22Rv1 (cell line): ENCODE results near the gene MAP1B.

Source experiments
- H3K27ac ChIP-seq: fragments of 450-650 bp; 2 replicates; pipeline ENCODE4 v1.5.1; 2017
- CTCF ChIP-seq: fragments of 450-650 bp; IDR thresholded peaks from 2 replicates; pipeline ENCODE4 v1.5.1; 2017; ENCODE audit warnings: mild to moderate bottlenecking
- ZFX ChIP-seq: fragments of 450-650 bp; IDR thresholded peaks from 2 replicates; pipeline ENCODE4 v1.6.1; 2017; ENCODE audit warnings: antibody characterized with exemption, borderline replicate concordance

The MAP1B gene

DNA sequence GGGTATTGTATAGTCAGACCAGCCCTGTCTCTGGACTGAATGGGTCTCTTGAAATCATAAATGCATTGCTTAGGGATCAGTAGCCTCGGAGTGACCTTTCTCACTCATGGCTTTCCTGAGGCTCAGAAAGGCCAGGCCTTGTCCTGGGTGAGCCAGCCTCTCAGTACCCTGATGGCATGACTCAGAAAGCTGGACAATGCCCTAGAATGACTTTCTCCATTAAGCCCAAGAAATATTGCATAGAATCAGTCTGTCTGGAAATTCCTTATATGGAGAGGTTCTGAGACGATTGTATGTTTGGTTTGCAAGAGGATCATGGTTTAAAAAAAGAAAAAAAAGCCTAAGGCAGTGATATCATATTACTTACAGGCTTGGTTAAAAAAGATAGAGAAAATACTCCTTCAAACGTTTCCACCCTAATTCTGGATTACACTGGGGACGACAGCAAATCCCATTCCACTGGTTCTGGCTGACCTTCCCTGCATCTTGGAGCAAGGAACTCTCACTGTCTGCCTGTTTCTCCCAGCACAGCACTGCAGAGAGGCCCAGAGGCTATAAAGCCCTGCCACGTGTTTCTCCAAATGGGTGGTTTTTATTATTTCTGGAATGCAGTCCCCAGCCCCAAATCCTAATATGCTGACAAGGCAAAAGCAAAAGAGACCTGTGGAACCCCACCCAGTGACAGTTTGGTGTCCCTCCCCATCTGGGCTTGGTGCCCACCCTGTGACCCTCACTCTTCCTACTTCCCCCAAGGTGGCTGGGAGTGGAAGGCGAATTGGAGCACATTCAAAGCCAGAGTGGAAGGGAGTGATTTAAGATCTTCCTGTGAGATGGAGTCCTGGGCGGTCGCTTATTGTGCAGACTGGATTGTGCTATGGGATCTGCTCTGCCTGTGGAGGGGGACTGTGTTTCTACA is 34.4 kb downstream of the MAP1B start:
- H3K27ac ChIP-seq = 0 out of 2 replicates have a peak overlapping the region, but pooled peaks have one; percentile 21
- TF ChIP-seq CTCF = no peak
- TF ChIP-seq ZFX = no peak

DNA sequence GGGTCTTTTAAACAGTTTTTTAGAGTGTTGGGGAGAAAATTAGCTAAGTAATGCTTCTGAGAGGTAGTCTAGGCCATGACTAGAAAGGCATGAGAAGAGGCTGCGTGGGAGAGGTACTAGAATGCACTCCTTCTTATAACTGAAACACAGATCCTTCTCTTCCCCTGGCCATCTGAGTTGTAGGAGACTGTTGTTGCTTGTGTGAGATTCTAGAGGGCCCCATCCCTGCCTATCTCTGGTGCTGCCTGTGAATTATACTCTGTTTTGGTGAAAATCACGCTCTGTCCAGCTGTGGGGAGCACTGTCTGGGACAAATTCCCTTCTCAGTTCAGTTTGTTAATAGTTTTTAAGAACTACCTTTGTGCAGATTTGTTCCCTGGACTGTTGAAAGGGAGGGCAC is 37.5 kb downstream of the MAP1B start:
- TF ChIP-seq CTCF (no peak), ZFX (no peak)

GRCh38 chr5:72145348-72145747 is 38.1 kb downstream of the MAP1B start:
- no peak overlapping the region for H3K27ac ChIP-seq
- TF ChIP-seq CTCF (no peak), ZFX (no peak)

More for the DNA sequence above, 37.5 kb downstream of the MAP1B start:
- no peak overlapping the region for H3K27ac ChIP-seq

GRCh38 chr5:72146056-72146455 is 38.8 kb downstream of the MAP1B start:
- H3K27ac ChIP-seq = no peak overlapping the region
- TF ChIP-seq CTCF = no peak

- TF ChIP-seq ZFX = no peak
These were observed 40.3 kb downstream of the MAP1B start for GRCh38 chr5:72147569-72147968.

DNA sequence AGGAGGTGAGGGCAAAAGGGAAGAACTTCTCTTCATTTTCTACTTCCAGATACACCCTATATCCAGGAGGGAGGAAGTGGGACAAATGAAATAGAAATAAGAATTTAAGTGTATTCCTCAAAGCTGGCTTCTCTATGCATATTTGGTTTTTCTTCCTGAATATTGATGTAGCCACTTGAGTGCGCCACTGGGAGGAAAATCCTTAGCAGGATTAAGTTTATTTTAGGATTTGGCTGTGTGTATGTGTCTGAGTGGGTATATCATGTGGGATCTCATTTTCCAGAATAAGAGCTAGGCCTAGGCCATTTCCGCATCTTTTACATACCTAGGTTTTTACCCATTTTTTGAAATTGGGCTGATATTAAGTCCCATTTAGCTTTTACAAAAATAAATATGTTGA is 42.5 kb downstream of the MAP1B start:
- H3K27ac ChIP-seq = no peak overlapping the region
- TF ChIP-seq CTCF = no peak
- TF ChIP-seq ZFX = no peak

More at GRCh38 chr5:72147569-72147968, 40.3 kb downstream of the MAP1B start:
- no peak overlapping the region for H3K27ac ChIP-seq

DNA sequence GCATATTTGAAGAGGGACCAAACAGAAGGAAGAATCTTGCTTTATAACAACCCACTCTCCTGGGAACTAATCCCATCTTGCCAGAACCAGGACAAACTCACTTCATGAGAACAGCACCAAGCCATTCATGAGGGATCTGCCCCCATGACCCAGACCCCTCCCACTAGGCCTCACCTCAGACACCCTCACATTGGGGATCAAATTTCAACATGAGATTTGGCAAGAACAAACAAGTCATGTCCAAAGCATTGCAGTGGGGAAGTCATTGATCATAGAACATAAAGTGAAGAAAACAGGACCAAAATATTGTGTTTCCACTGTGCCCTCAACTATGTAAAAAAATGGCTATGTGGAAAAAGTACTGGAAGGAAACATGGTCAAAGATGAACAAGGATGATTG is 43.9 kb downstream of the MAP1B start:
- TF ChIP-seq ZFX (no peak), CTCF (no peak)
- no peak overlapping the region for H3K27ac ChIP-seq
